ENCODE measurements around the gene THPO. TPM values are rescaled to one million over a fixed set of nuclear protein-coding genes. Genes with fewer than 3 reads are reported as not detected.

THPO gene
- total and polyA plus RNA-seq, 2 donors (not counting 3 experiments of a cell fraction or from before 2014, with no cell fraction given) = 0.08 TPM; not detected in 1

- intact Hi-C loops (cut with micrococcal nuclease) = loop anchor here (1.0 to 10.0 kb wide), 5 partner anchors 12 to 1602 kb away; partner anchors contain the start of genes PSMD2 and TRA2B
- peaks cover 32 to 40% of the 10 kb centered on the region in 2 experiments for H3K36me3 ChIP-seq (ENCODE audit: control insufficient read depth in 2 of 2, extremely low read depth in 1 of 2, insufficient read depth in 2 of 2, low read length in 2 of 2)
- DNase-seq (ENCODE audit: low read depth, low spot score) = peak; percentile 96
- H3K27ac ChIP-seq (ENCODE audit: insufficient read depth, low read depth, low read length) = peak overlapping the region; percentile 99
- ChIA-PET CTCF (no interaction called here), POLR2A (interaction anchor here (0.6 kb wide), 1 partner anchor 16 kb away, joined by 3 read pairs; no protein-coding TSS in a partner anchor)
- peaks cover 31% of the 10 kb centered on the region for H3K79me2 ChIP-seq (ENCODE audit: control insufficient read depth, insufficient read depth, low read length)
- BruUV-seq (replicated peaks) = no TSS peak
- H4K20me1 ChIP-seq (replicated peaks; ENCODE audit: control insufficient read depth, extremely low read depth, insufficient read depth, low read length) = no peaks in the 10 kb centered on the region
- H2AFZ ChIP-seq (ENCODE audit: low read depth, low read length) = no peak overlapping the region
- H3K4me2 ChIP-seq (ENCODE audit: insufficient read depth, low read length) = peak overlapping the region; percentile 48
- dilution Hi-C loops (cut with MboI; ENCODE audit: extremely low pct_ligation_motif_present, low sequenced_read_pairs) = no loop called here
- peak overlapping the region; percentile 81 for H3K9ac ChIP-seq (replicated peaks; ENCODE audit: extremely low read depth, insufficient read depth, low read length)
- FAIRE-seq = peak; percentile 99
- H3K4me3 ChIP-seq (replicated peaks in 1 of 3; ENCODE audit: insufficient read depth in 1 of 3, low read depth in 1 of 3, low read length in 3 of 3) = peak overlapping the region in 1 of 3 experiments; percentile 9
- TF ChIP-seq FOS (IDR thresholded peaks at IDR 0.05; ENCODE audit: borderline replicate concordance, insufficient read depth, low read length) (peak; percentile 76), MYC (IDR thresholded peaks at IDR 0.05; ENCODE audit: low read depth, low read length) (peak; percentile 16), POLR2A (IDR thresholded peaks at IDR 0.05; ENCODE audit: low read depth, low read length) (no peak), CTCF (IDR thresholded peaks at IDR 0.05; ENCODE audit: extremely low read depth in 1 of 2, insufficient read depth in 1 of 2, low read depth in 1 of 2, low read length in 2 of 2) (no peak), GATA2 (IDR thresholded peaks at IDR 0.05; ENCODE audit: insufficient read depth, insufficient read length, low read depth, low read length) (no peak), POLR2AphosphoS5 (IDR thresholded peaks at IDR 0.05; ENCODE audit: insufficient read depth, low read depth, low read length) (peak; percentile 61), JUN (IDR thresholded peaks at IDR 0.05; ENCODE audit: borderline replicate concordance, insufficient read depth, insufficient read length, low read depth) (peak; percentile 92), EZH2 (IDR thresholded peaks at IDR 0.05; ENCODE audit: borderline replicate concordance, low read depth, low read length, severe bottlenecking) (no peak), MAX (IDR thresholded peaks at IDR 0.05; ENCODE audit: insufficient read depth, insufficient read length) (peak; percentile 46)
- no peaks in the 10 kb centered on the region for H3K27me3 ChIP-seq (ENCODE audit: control insufficient read depth in 2 of 2, insufficient read depth in 2 of 2, low read length in 2 of 2)
- no peaks in the 10 kb centered on the region for H3K9me1 ChIP-seq (replicated peaks; ENCODE audit: control insufficient read depth, extremely low read depth, insufficient read depth, low read length)
- no peaks in the 10 kb centered on the region for H3K9me3 ChIP-seq (replicated peaks; ENCODE audit: control insufficient read depth, insufficient read depth, low read length)
- H3K4me1 ChIP-seq (ENCODE audit: control insufficient read depth, extremely low read depth, insufficient read depth, low read length) = peaks cover 60% of the 10 kb centered on the region
These were observed 45.5 kb downstream of the THPO start for GRCh38 chr3:184332370-184333090.

Measured in endothelial cell of umbilical vein (primary cell).